Hepatocyte (in vitro differentiated cells): Measurements from ENCODE around the gene SLC25A17.

Experiments used
- EZH2 ChIP-seq: fragments of 200-600 bp; sonication (generic); IDR thresholded peaks from 2 replicates; pipeline ENCODE4 v1.6.1; 2016; ENCODE audit warnings: antibody characterized with exemption, mild to moderate bottlenecking, borderline replicate concordance
- EZH2phosphoT487 ChIP-seq: fragments of 200-600 bp; sonication (generic); IDR thresholded peaks from one replicate; pipeline ENCODE4 v1.6.1; 2018; ENCODE audit warnings: antibody characterized with exemption, mild to moderate bottlenecking, low read depth, moderate library complexity; ENCODE audit not compliant: unreplicated experiment, severe bottlenecking

- TF ChIP-seq EZH2phosphoT487, result no peak
- TF ChIP-seq EZH2, result no peak
Measured at GRCh38 chr22:40844951-40845350, 25.8 kb upstream of the SLC25A17 start.
